Fibroblast of mammary gland (primary cell): ENCODE data around the gene MAP4.

Experiments
- DNase-seq: peaks from one replicate; pipeline ENCODE4 v3.0.0-alpha.2; 2010; ENCODE audit warnings: low read depth
- H3K4me3 ChIP-seq: 2 replicates; pipeline ENCODE4 v1.5.1; 2011; ENCODE audit warnings: low read depth, mild to moderate bottlenecking, low read length, moderate library complexity; ENCODE audit not compliant: control insufficient read depth
- TF ChIP-seq, protein P1 (sequence below): conservative IDR thresholded peaks from 2 replicates; pipeline ENCODE4 v1.5.1; 2011; ENCODE audit warnings: low read depth, low read length, inconsistent platforms; ENCODE audit not compliant: control insufficient read depth, insufficient read depth

Gene MAP4

DNA sequence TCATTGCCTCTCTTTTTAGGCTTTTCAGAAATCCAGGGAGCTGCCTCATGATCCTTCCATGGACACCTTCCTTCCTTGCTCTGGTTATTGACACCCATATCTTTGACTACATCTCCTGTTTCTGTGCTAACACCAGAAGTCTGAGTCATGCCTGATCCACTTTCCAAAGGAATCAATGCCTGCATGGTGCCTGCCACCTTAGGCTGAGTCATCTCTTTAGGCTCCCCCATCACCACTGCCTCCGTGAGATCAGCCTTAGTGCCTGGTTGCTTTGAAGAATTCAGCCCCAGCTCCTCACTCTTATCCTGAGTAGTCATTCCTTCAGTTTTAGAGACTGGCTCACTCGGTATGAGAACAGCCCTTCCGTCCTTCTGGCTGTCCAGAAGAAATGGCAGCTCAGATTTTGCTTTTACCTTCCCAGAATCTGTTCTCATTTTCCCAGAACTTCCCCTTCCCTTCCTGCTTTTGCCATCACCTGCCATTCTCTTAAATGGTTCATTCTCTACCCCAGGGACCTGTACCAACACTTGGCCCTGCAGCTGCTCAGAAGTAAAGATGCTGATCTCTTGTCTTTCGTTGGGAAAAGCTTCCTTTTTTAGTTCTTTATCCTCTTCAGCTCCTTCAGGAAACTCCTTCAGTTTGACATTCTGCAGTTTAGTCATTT lies 105.3 kb downstream of the MAP4 start:
- TF ChIP-seq, protein P1, sequence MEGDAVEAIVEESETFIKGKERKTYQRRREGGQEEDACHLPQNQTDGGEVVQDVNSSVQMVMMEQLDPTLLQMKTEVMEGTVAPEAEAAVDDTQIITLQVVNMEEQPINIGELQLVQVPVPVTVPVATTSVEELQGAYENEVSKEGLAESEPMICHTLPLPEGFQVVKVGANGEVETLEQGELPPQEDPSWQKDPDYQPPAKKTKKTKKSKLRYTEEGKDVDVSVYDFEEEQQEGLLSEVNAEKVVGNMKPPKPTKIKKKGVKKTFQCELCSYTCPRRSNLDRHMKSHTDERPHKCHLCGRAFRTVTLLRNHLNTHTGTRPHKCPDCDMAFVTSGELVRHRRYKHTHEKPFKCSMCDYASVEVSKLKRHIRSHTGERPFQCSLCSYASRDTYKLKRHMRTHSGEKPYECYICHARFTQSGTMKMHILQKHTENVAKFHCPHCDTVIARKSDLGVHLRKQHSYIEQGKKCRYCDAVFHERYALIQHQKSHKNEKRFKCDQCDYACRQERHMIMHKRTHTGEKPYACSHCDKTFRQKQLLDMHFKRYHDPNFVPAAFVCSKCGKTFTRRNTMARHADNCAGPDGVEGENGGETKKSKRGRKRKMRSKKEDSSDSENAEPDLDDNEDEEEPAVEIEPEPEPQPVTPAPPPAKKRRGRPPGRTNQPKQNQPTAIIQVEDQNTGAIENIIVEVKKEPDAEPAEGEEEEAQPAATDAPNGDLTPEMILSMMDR, result no peak
- DNase-seq, result peak; percentile 91
- no peak overlapping the region for H3K4me3 ChIP-seq

DNA sequence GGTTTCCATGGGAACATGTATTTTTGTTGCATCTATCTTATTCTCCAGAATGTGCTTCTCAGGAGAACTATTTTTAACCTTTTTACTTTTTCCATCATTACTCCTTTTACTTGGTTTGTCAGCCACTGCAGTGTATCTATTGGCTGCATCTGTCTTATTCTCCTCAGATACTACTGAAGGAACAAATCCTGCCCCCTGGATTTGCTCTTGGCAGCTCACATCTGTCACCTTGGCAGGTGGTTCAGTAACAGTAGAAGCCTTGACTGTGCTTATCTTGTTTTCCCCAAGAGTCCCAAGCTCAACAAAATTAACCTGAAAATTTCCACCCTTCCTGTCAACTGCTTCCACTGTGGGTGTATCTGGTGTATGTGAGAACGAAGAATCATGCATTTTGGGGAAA lies 106.0 kb downstream of the MAP4 start:
- H3K4me3 ChIP-seq, result no peak overlapping the region
- TF ChIP-seq, protein P1, result no peak
- DNase-seq, result no peak

DNA sequence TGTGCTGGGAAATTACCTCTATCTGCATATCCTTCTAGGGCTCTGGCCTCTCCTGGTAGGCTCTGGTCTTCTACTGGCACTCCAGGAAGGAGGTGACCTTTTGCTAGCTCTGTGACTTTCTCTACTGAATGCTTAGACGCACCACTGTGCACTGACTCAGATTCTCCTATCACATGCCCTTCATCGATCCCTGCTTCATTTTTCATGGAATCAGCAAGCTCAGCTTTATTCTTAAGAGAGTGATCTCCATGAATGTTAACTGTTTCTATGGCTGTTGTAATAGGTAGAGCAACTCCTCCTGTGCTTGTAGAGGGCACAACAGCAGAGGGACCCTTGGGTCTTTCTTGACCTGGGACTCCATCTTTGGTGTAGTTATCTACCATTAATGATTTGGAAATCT lies 106.6 kb downstream of the MAP4 start:
- TF ChIP-seq, protein P1, result no peak
- H3K4me3 ChIP-seq, result no peak overlapping the region
- DNase-seq, result no peak

DNA sequence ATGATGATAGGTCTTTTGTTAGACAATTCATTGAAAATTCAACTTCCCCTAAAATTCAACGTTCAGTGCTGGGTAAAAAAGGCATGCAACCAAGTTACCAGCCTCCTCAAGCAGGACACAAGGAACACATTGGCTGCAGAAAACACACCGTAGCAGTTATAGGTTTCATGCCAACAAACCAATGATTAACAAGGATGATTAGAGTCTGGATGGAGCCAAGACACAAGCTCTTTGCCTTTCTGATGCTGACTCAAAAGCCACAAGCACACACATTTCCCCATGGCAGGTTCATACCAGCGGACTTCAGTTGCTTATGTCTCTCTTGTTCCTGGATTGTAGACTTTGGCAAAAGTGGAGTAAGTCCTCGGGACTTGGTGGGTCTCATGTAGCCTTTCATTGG lies 107.5 kb downstream of the MAP4 start:
- TF ChIP-seq, protein P1, result no peak
- no peak overlapping the region for H3K4me3 ChIP-seq
- peak; percentile 21 for DNase-seq

DNA sequence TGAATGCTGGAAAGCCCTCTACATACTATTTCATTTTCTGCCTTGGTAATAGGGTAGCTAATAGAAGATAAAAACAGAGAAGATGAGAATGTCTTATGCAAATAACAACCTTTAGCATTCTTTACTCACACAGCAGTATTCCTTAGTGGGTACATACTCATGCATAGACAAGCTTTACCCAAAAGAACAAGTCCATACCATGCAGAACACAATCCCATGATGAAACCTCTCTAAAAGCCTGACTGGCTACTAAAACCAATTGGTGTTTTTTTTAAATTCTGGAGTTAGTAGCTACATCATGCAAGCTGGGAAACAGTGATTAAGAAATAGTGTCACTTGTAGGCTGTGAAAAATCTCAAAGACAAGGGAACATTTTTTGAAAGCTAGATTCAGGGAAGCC lies 108.4 kb downstream of the MAP4 start:
- TF ChIP-seq, protein P1, result no peak
- no peak for DNase-seq
- H3K4me3 ChIP-seq, result no peak overlapping the region

DNA sequence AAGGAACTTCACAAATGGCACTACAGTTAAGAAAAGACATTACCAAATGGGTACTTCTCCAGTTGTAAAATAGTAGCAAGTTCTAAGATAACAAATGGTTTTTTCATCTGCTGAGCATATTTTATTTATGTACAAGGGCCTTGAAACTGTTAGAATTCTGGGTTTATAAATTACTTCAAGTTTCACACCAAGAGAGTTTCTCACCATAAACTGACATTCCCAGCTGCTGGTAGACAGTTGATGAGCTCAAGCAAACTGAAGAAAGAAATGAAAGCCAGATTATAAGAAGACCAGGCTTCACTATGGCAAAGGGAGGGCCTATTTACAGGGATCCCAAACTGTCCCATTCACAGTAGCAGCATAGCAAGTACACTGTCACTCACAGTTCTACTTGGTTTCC lies 113.5 kb downstream of the MAP4 start:
- DNase-seq, result no peak
- TF ChIP-seq, protein P1, result no peak
- H3K4me3 ChIP-seq, result no peak overlapping the region
